ENCODE measurements around the gene IRS2.

- no peak for TF ChIP-seq RAD21 (IDR thresholded peaks at IDR 0.05; ENCODE audit: low read depth)
- TF ChIP-seq, protein P1, sequence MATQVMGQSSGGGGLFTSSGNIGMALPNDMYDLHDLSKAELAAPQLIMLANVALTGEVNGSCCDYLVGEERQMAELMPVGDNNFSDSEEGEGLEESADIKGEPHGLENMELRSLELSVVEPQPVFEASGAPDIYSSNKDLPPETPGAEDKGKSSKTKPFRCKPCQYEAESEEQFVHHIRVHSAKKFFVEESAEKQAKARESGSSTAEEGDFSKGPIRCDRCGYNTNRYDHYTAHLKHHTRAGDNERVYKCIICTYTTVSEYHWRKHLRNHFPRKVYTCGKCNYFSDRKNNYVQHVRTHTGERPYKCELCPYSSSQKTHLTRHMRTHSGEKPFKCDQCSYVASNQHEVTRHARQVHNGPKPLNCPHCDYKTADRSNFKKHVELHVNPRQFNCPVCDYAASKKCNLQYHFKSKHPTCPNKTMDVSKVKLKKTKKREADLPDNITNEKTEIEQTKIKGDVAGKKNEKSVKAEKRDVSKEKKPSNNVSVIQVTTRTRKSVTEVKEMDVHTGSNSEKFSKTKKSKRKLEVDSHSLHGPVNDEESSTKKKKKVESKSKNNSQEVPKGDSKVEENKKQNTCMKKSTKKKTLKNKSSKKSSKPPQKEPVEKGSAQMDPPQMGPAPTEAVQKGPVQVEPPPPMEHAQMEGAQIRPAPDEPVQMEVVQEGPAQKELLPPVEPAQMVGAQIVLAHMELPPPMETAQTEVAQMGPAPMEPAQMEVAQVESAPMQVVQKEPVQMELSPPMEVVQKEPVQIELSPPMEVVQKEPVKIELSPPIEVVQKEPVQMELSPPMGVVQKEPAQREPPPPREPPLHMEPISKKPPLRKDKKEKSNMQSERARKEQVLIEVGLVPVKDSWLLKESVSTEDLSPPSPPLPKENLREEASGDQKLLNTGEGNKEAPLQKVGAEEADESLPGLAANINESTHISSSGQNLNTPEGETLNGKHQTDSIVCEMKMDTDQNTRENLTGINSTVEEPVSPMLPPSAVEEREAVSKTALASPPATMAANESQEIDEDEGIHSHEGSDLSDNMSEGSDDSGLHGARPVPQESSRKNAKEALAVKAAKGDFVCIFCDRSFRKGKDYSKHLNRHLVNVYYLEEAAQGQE (IDR thresholded peaks at IDR 0.05; ENCODE audit: low read depth) = no peak
- TF ChIP-seq POLR2AphosphoS5 (IDR thresholded peaks at IDR 0.05; ENCODE audit: low read depth, low read length) = no peak
- TF ChIP-seq ELF1 (IDR thresholded peaks at IDR 0.05; ENCODE audit: borderline replicate concordance, low read depth) = no peak
- no peak for TF ChIP-seq CTCF (IDR thresholded peaks at IDR 0.05 in 2 of 3, conservative IDR thresholded peaks at IDR 0.05 in 1 of 3; ENCODE audit: borderline replicate concordance in 1 of 3, insufficient read depth in 1 of 3, low read depth in 2 of 3, low read length in 2 of 3)
- TF ChIP-seq CEBPB (IDR thresholded peaks at IDR 0.05; ENCODE audit: low read depth) = no peak
- no peak for TF ChIP-seq POLR2A (IDR thresholded peaks at IDR 0.05; ENCODE audit: borderline replicate concordance, extremely low read depth, insufficient read depth, insufficient read length)
- TF ChIP-seq EZH2 (IDR thresholded peaks at IDR 0.05) = no peak
- no peak for TF ChIP-seq FOSL1 (IDR thresholded peaks at IDR 0.05; ENCODE audit: low read depth)
Observed at GRCh38 chr13:109713681-109714080, 72.7 kb downstream of the IRS2 start.
